Middle frontal gyrus (tissue), 1 donor: ENCODE measurements around the gene CNDP2.

Experiments used
- DNase-seq: peaks from one replicate; pipeline ENCODE4 v3.0.0-alpha.2; 2015; ENCODE audit warnings: low spot score; ENCODE audit errors: extremely low spot score

CNDP2 gene

DNA sequence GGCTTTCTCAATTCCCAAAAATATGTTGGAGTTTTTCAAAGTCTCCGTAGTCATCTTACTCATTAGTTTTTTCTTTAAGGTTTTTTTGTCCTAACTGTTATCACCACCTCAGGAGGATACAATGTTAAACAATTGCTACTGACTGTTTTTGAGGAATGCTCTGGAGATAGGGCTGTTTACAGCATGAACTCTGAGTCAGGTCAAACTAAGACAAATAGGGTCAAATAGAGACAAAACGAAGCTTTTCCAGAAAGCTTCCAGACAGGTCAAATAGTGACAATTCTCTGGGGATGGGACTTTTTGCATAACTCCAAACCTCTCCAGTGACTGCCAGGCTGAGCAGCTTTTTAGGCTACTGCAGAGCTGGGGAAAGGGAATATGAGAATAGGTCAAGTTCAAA is 23.9 kb upstream of the CNDP2 start:
- no peak for DNase-seq

GRCh38 chr18:74473976-74474640 is 22.1 kb upstream of the CNDP2 start:
- no peak for DNase-seq

- no peak for DNase-seq
Measured at GRCh38 chr18:74476140-74476539, 20.0 kb upstream of the CNDP2 start.

DNA sequence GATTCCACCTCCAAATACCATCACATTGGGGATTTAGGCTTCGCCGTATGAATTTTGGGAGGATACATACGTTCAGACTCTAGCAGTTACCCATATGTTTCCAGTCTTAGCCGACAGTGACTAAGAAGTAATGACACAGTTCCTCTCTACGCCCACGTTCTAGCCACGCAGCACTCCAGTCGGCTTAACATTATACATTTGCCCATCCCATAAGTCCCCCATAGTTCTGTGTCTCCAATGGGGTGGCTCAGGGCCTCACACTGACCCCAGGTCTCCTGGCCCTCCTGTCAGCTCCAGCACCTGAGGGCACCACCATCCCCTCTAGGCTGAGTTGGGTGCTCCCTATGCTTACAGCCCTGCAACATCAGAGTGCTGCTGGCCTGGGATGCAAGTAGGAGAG is 18.4 kb upstream of the CNDP2 start:
- no peak for DNase-seq

GRCh38 chr18:74478316-74478715 is 17.8 kb upstream of the CNDP2 start:
- DNase-seq: no peak

DNA sequence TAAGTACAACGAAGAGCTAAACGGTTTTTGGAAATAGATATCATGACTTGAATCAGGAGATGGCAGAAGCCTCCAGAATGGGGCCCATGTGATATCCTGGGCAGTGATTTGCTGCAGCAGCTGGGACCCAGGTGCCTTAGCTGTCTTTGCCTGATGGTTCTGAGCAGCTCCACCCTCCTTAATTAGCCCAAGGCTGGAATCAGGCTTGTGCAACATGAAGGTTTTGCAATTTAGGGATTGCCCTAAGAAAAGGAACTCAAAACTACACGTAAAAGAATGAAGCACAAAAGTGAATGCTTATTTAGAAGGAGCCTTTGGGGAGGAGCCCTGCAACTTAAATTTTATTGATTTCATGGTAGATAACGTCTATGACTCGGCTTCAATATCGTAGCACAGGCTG is 17.3 kb upstream of the CNDP2 start:
- no peak for DNase-seq

- no peak for DNase-seq
Measured at GRCh38 chr18:74479486-74480148, 16.5 kb upstream of the CNDP2 start.

DNA sequence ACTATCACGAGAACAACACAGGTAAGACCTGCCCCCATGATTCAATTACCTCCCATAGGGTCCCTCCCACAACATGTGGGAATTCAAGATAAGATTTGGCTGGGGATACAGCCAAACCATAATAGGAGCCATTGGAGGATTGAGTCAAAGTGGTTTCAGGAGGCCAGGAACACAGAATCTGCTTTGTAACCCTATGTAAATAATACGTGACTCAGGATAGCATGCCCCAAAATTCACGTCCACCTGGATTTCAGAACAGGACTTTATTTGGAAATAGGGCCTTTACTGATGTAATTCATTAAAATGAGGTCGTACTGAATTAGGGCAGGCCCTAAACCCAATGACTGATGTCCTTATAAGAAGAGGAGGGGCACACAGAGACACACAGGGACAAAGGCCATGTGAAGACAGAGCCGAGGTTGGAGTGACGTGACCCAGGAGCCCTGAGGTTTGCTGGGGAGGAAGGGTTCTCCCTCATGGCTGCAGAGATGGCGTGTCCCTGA is 16.0 kb upstream of the CNDP2 start:
- DNase-seq: no peak

GRCh38 chr18:74482697-74483096 is 13.5 kb upstream of the CNDP2 start:
- no peak for DNase-seq

- no peak for DNase-seq
Measured at GRCh38 chr18:74486119-74486849, 9.9 kb upstream of the CNDP2 start.

DNA sequence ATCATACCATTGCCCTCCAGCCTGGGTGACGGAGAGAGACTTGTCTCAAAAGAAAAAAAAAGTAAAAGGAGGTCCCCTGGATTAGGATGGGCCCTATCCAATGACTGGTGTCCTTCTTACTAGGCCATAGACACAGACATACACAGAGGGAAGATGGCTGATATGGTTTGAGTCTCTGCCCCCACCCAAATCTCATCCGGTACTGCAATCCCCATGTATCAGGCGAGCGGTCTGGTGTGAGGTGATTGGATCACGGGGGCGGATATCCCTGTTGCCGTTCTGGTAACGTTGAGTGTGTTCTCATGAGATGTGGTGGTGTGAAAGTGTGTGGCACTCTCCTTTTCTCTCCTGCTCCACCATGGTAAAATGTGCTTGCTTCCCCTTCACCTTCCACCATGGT is 7.8 kb upstream of the CNDP2 start:
- DNase-seq: no peak

DNA sequence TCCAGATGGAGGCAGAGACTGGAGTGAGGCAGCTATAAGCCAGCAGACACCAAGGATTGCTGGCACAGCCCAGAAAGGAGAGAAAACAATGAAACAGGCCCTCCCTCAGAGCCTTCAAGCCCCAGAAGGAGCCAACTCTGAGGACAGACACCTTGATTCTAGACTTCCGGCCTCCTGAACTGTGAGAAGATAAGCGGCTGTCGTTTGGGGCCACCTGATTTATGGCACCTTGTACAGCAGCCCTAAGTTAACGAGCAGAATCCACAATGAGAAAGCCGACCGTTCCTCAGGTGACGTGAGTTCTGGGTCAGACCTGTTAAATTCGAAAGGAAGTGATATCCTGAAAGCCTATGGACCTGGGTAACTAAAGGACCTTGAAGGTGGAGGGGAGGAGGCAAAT is 7.3 kb upstream of the CNDP2 start:
- DNase-seq: no peak

GRCh38 chr18:74489676-74490075 is 6.5 kb upstream of the CNDP2 start:
- DNase-seq: no peak

GRCh38 chr18:74492259-74492658 is 3.9 kb upstream of the CNDP2 start:
- DNase-seq: no peak

GRCh38 chr18:74493689-74494088 is 2.5 kb upstream of the CNDP2 start:
- no peak for DNase-seq

- no peak for DNase-seq
Measured at GRCh38 chr18:74494514-74494913, 1.6 kb upstream of the CNDP2 start.

DNA sequence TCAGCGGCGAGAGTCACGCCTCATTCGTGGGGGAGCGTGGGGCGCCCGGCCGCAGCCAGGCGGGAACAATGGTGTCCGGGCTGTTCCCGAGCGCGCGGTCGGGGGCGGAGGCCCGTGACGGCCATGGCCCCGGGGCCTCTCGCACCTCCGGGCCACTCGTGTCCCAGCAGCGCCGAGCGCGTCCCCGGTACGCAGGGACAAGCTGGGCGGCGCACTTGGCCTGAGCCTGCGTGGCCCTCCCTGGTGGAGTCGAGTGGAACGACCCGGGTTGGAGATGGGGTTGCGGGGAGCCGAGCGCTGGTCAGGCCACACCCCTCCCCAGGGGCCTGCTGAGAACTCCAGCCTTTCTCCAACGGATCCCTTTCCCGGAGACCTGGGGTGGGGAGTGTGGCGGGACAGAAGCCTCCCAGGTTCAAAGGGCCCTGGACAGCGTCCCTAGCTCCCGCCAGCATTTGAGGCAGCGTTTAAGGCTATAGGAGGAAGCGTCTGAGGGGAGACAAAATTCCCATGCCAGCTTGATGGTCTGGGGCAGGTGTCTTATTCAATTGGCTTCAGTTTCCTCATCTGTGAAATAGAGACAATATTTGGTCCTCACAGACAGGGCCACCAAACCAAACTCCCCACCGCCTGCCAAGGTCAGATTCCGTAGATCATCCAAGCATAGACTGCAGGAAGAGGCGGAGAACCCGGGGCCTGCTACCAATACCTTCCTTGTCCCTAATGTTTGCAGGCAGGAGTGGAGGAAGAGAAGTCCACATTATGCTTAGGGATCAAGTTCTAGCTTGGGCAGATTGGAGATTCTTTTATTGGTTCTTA is 553 bp downstream of the CNDP2 start:
- no peak for DNase-seq

DNA sequence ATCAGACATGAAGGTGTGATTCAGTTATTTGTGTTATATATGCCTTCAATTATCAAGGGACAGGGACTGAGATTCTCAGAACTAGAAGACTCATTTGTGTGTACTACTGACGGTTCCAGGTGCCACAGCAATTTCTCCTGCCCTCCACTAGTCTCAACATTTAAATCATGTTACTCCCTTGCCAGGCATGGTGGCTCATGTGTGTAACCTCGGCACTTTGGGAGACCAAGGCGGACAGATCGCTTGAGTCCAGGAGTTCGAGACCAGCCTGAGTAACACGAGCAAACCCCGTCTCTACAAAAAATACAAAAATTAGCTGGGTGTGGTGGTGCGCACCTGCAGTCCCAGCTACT is 1.1 kb downstream of the CNDP2 start:
- no peak for DNase-seq

- no peak for DNase-seq
Measured at GRCh38 chr18:74497778-74498177, 1.6 kb downstream of the CNDP2 start.

GRCh38 chr18:74498712-74499627 is 2.8 kb downstream of the CNDP2 start:
- no peak for DNase-seq

GRCh38 chr18:74499633-74500032 is 3.5 kb downstream of the CNDP2 start:
- no peak for DNase-seq
